Transverse colon (tissue), 4 donors: ENCODE data around the gene CCDC186.

Experiments
- CTCF ChIP-seq, 5 experiments: fragments of 200-600 bp in 3 of 5; fragments of 450-650 bp in 2 of 5; sonication (generic) in 3 of 5; IDR thresholded peaks; 1 replicate in 2 of 5; 2 replicates in 3 of 5; pipeline ENCODE4 v1.5.1; 2016 to 2017; ENCODE audit warnings: antibody characterized with exemption in 5 of 5, inconsistent platforms in 3 of 5, mild to moderate bottlenecking in 2 of 5, moderate library complexity in 1 of 5
- EP300 ChIP-seq: sonication (generic); formaldehyde crosslinking; IDR thresholded peaks from one replicate; pipeline ENCODE4 v1.6.1; 2017; ENCODE audit warnings: antibody characterized with exemption, low read depth
- POLR2AphosphoS5 ChIP-seq, 3 donors: sonication (generic); formaldehyde crosslinking; IDR thresholded peaks; one replicate each; pipeline ENCODE4 v1.6.1; 2016; ENCODE audit warnings: antibody characterized with exemption in 3 of 3

- TF ChIP-seq CTCF (IDR thresholded peaks at IDR 0.05), result no peak
- TF ChIP-seq POLR2AphosphoS5 (IDR thresholded peaks at IDR 0.05), result no peak
- no peak for TF ChIP-seq EP300
Measured at GRCh38 chr10:114087255-114087654, 86.7 kb downstream of the CCDC186 start.
